GM12872 (cell line): ENCODE results near the gene FAM83D.

Experiments used
- CTCF ChIP-seq: IDR thresholded peaks from 3 replicates; pipeline ENCODE4 v1.5.1; 2011; ENCODE audit warnings: low read depth, mild to moderate bottlenecking, low read length, moderate library complexity; ENCODE audit not compliant: insufficient read depth

The FAM83D gene, protein sequence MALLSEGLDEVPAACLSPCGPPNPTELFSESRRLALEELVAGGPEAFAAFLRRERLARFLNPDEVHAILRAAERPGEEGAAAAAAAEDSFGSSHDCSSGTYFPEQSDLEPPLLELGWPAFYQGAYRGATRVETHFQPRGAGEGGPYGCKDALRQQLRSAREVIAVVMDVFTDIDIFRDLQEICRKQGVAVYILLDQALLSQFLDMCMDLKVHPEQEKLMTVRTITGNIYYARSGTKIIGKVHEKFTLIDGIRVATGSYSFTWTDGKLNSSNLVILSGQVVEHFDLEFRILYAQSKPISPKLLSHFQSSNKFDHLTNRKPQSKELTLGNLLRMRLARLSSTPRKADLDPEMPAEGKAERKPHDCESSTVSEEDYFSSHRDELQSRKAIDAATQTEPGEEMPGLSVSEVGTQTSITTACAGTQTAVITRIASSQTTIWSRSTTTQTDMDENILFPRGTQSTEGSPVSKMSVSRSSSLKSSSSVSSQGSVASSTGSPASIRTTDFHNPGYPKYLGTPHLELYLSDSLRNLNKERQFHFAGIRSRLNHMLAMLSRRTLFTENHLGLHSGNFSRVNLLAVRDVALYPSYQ

GRCh38 chr20:38926142-38926933 is at the start of gene FAM83D:
Gene FAM83D, plus strand, starts transcription at chr20:38926417. Its CDS starts 26 bp downstream, at chr20:38926443.
- no peak for TF ChIP-seq CTCF

DNA sequence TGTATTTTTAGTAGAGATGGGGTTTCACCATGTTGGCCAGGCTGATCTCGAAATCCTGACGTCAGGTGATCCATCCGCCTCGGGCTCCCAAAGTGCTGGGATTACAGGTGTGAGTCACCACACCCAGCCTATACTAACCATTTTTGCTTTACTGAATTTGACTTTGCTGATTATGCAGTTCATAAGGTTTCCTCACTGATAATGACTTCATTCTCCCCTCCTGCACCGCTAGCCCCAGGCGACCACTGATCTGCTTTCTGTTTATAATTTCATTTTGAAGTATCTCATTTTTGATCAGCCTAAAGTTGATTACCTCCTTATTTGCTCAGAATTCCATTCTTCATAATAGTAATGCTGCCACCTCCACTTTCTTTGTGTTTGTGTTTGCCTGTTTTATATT is 48.7 kb upstream of the FAM83D start:
- no peak for TF ChIP-seq CTCF

- no peak for TF ChIP-seq CTCF
These were observed 47.4 kb upstream of the FAM83D start for GRCh38 chr20:38878866-38879265.

- TF ChIP-seq CTCF: peak; percentile 30; the same call in 1 of the 3 replicates
These were observed 45.1 kb upstream of the FAM83D start for GRCh38 chr20:38880952-38881735.

GRCh38 chr20:38881806-38882440 is 44.3 kb upstream of the FAM83D start:
- no peak for TF ChIP-seq CTCF

DNA sequence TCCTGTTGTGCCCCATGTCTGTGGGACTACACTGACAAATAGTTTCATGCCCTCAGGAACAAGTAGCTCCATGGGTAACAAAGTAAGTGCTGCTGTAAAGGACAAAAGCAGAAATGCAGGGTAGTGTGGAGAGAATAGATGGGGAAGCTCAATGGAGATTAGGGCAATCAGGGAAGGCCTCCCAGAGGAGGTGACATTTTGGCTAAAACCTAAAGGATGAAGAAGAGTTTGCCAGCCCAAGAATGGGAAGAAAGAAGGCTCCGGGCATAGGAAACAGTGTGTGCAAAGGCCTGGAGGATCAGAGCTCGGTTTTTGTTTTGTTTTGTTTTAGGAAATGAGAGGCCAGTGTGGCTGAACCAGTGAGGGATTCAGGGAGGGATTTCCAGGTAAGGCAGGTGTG is 43.6 kb upstream of the FAM83D start:
- TF ChIP-seq CTCF: no peak
